ENCODE data around the gene MEGF11. TPM values are rescaled to one million over a fixed set of nuclear protein-coding genes. Genes with fewer than 3 reads are reported as not detected.

MEGF11 gene
- total RNA-seq, 1 experiment from 2014 or later, result 1.2 TPM

DNA sequence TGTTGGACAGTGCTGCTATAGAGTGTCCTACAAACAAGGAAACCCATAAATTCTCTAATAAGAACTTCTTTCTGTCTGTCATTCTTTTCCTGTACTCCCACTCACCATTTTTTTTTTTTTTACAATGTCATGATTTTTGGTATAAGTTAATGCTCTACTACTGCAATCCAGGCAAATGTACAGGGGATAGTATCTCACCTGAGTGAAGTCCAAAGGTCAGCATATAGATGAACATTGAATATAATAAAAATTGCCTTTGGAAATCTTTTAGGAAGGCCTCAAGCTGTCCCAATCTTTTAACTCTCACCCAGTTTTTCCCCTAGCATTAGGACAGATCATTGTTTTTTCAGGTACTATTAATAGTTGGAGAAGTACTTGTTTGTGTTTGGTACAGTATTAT, 405.6 kb downstream of the MEGF11 start:
- no peak overlapping the region for H3K18ac ChIP-seq (ENCODE audit: insufficient read length, low read depth, low read length)
- H2BK20ac ChIP-seq (ENCODE audit: low read depth, low read length, poor library complexity, severe bottlenecking), result no peak overlapping the region
- no peak overlapping the region for H3K56ac ChIP-seq (ENCODE audit: insufficient read length, low read depth, low read length)
- no peak overlapping the region for H3T11ph ChIP-seq (ENCODE audit: low read length)
- H3K9me3 ChIP-seq (ENCODE audit: control insufficient read depth, low read depth, low read length), result no peaks in the 10 kb centered on the region
- H2AFZ ChIP-seq (ENCODE audit: low read length), result no peak overlapping the region
- DNase-seq, result no peak
- Mint-ChIP-seq H3K4me1 (no peaks in the 10 kb centered on the region), H3K36me3 (ENCODE audit: insufficient read depth in 1 of 3, low read depth in 3 of 3) (no peaks in the 10 kb centered on the region), H3K27me3 (ENCODE audit: low read depth) (no peaks in the 10 kb centered on the region), H3K4me3 (no peak overlapping the region), H3K9me3 (peaks cover 2 to 3% of the 10 kb centered on the region in 2 experiments; a peak in 2 of 5 replicates), H3K27ac (no peak overlapping the region)
- no peaks in the 10 kb centered on the region for H3K79me1 ChIP-seq (ENCODE audit: insufficient read depth, low read depth, low read length, poor library complexity, severe bottlenecking)
- no peak overlapping the region for H3K4ac ChIP-seq (ENCODE audit: low read depth, low read length)
- no peak overlapping the region for H2BK5ac ChIP-seq (ENCODE audit: insufficient read length, low read length)
- no peak overlapping the region for H4K91ac ChIP-seq (ENCODE audit: insufficient read length, low read depth, low read length)
- H3K23ac ChIP-seq (ENCODE audit: insufficient read length, low read depth, low read length), result no peak overlapping the region
- H3K14ac ChIP-seq (ENCODE audit: insufficient read depth, low read length), result no peak overlapping the region
- no peaks in the 10 kb centered on the region for H3K4me1 ChIP-seq (ENCODE audit: insufficient read depth, low read length)
- H3K79me2 ChIP-seq (ENCODE audit: insufficient read depth, low read length), result no peaks in the 10 kb centered on the region
- H4K20me1 ChIP-seq (ENCODE audit: control insufficient read depth, insufficient read depth, insufficient read length), result no peaks in the 10 kb centered on the region
- no peak overlapping the region for H2BK120ac ChIP-seq (ENCODE audit: low read depth, low read length, poor library complexity, severe bottlenecking)
- no peak overlapping the region for H3K4me2 ChIP-seq (ENCODE audit: insufficient read depth, insufficient read length, low read length)
- no peak overlapping the region for H2AK5ac ChIP-seq (ENCODE audit: insufficient read length, low read length)
- no peak overlapping the region for H2BK12ac ChIP-seq (ENCODE audit: insufficient read length, low read depth, low read length)
- H3K27me3 ChIP-seq (ENCODE audit: insufficient read depth, low read length), result no peaks in the 10 kb centered on the region
- no peaks in the 10 kb centered on the region for H3K23me2 ChIP-seq (ENCODE audit: insufficient read length, low read depth, low read length, poor library complexity, severe bottlenecking)
- H4K8ac ChIP-seq (replicated peaks; ENCODE audit: insufficient read length, low read depth, low read length), result no peak overlapping the region
- no peak overlapping the region for H3K9ac ChIP-seq (ENCODE audit: extremely low read depth, insufficient read length, low read length)
- H4K5ac ChIP-seq (ENCODE audit: insufficient read length, low read depth, low read length), result no peak overlapping the region
- no peak overlapping the region for H3K27ac ChIP-seq (ENCODE audit: insufficient read length, low read depth, low read length)
- TF ChIP-seq CTCF (conservative IDR thresholded peaks at IDR 0.05), result no peak
- H2BK15ac ChIP-seq (ENCODE audit: low read depth, low read length), result no peak overlapping the region
